ENCODE measurements around the gene CACNA2D1.
"Not testable (repeated sequence)": the region's sequence is repeated elsewhere in the genome, so short reads cannot be mapped to it uniquely, and the experiment has no call there.

The CACNA2D1 gene

DNA sequence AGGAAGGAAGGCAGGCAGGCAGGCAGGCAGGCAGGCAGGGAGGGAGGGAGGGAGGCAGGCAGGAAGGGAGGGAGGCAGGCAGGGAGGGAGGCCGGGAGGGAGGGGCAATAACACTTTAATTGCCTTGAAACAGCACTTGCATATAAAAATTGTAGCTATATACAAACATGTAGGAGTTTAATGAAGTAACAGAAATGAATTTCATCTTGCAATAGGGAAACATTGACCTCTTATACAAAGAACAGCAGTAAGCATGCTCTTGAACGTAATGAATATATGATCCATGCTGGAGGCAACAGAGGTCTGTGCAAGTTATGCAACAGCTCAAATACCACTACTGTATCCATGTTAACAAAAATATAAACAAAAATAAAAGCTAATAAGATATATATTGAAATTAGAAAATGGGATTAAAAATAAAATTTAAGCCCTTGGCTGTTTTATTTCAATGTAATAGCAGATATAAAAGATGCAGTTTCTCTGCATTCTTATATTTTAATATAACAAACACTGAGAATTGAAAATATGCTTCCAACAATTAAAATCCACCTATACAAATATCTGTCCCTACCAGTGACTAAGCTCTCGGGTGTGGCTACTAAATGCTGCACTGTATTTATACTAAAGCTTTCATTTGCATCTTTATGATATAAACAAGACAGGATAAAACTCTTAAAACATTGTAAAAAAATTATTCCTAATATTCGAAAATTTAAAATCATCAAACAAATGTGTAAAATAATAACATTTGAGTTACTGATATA is 50.3 kb downstream of the CACNA2D1 start:
- DNase-seq (ENCODE audit: low read depth), result no peak

DNA sequence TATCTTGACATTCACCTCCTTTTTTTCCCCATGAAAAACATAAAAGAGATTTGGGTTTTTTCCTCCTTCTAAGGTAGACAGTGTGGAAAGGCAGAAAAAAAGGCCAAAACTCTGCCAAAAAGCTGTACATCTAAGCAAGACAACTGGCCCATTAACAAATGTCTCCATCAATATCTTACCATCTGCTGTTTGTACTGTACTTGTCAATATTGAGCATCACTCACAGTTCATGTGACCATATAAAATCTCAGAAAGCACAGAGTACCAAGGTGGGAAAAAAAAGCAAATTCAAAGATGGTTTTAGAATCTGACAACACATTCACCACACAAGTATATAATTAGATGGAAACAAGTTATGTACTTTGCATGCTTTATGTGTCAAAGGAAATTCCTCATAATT is 52.6 kb downstream of the CACNA2D1 start:
- DNase-seq (ENCODE audit: low read depth), result no peak

DNA sequence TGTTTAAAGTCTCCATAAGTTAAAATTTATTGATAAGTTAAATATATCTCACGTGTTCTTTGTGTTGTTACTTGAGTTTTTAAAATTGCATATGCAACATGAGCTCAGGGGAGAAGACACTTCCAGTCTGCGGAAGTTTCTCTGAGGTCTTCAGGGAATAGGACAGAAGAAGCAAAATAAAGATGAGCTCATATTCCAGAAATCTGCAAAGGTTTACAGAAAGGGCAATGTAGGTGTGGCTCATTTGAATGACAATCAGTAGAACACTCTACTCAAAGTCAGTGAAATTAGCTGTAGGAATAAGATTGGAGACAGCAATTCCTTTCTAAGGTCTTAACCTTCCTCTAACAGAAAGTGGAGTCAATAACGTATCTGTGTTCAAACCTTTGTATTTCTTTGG is 53.7 kb downstream of the CACNA2D1 start:
- no peak for DNase-seq (ENCODE audit: low read depth)

DNA sequence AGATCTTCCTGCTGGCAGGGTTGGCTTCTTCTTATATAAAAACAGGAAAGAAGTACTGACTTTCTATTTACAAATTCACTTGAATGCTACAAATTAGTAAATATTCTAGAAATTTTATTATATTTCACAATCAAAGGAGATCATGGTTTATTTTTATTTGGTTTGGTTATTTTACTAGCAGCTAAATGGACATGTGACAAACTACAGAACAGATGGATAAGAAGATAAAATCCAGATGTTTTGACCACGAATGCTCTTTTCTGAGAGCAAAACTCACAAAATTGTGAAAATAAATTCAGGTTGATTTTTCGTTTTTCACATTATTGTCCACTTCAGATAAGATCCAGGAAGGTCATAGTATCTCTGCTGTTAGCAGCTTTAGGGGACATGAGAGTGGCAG is 55.4 kb downstream of the CACNA2D1 start:
- no peak for DNase-seq (ENCODE audit: low read depth)

DNA sequence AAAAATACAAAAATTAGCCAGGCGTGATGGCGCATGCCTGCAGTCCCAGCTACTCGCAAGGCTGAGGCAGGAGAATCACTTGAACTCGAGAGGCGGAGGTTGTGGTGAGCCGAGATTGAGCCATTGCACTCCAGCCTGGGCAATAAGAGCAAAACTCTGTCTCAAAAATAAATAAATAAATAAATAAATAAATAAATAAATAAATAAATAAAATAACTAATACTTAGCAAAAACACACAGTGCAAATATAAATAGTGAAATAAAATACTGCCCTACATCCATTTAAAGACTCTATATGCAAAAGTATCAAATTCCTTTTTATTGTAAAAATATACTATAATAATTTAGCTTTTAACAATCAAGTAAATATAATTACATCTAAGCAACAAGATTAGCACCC is 57.0 kb downstream of the CACNA2D1 start:
- DNase-seq (ENCODE audit: low read depth), result not testable (repeated sequence)

DNA sequence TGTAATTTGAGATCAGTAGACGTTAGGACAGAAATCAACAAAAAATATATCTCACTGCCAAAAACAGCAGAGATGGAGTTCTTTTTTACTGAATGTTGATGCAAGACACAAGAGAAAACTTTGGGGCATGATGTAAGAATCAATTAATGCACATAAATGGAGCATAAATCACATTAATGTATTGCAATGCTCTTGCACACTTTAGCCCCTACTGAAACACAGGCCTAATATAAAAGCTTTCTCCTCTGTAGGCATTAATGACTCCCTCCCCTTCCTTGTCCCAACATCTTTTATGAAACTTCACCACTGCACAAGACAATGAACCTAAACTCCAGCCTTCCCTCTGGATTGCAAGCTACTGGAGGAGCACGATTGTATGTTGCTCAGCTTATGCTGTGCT is 58.8 kb downstream of the CACNA2D1 start:
- DNase-seq (ENCODE audit: low read depth), result no peak

DNA sequence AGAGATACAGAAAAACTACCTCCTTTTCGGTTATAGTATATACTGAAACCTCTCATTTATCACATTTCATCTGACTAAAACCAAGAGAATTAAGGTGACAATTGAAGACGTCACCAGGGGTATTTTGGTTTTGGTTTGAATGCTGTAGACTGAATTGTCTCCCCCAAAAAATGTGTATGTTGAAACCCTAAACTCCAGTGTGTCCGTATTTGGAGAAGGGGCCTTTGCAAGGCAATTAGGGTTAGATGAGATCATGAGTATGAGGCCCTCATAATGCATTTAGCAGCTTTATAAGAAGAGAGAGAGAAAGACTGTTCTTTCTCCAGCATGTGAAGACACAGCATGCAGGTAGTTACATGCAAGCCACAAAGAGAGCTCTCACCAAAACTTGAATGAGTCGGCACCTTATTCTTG is 59.5 kb downstream of the CACNA2D1 start:
- no peak for DNase-seq (ENCODE audit: low read depth)

DNA sequence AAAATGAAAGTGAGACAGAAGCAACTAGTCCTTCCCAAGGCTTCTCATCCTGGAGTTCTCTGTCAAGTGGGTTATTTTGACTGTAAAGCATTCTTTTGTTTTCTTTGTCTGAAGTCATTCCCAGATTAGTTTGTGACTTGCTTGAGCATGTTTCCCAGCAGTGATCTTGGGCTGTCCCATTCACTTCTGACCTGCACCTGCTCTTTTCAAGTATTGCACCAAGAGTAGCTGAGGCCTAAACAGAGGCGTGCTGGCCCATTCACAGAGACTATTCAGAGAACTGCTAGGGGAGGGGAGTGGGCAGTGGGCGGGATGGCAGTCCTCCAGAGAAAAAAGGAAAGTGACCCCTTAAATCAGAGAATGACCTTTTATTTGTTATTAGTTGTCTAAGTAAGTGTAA is 61.3 kb downstream of the CACNA2D1 start:
- DNase-seq (ENCODE audit: low read depth), result no peak

DNA sequence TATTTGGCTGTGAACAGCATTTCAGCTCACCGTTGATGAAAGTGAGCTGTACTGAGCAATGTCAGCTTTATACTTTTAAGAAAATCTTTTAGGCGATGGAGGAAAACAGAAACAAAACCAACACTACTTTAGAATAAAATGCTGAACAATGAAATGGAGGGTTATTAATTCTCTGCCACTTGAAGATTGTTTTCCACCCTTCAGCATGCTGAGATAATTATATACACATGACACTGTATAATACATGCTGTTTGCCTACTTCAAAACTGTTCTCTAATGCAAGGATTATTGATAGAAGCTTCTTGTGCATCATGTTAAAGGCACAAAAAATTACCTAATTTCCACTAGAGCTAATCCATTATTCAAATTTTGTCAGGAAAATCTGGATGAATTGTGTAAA is 66.8 kb downstream of the CACNA2D1 start:
- DNase-seq (ENCODE audit: low read depth), result no peak

DNA sequence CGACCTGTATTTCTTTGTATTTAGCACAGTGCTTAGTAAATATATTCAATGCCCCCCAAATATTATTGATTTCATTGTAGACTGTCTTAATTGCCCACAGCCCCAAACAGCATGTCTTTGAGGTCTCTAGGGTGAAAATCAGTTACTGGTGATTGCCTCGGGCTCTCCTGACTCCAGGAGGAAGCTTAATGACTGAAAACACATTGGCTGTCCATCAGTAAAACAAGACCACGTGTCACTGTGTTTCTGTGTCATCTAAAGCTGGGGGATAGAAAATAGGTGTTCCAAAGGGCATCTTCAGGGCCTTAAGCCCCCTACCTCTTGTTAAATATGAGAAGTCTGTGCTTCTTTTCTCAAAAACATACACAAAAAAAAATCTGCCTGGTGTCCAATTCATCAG is 67.9 kb downstream of the CACNA2D1 start:
- no peak for DNase-seq (ENCODE audit: low read depth)

DNA sequence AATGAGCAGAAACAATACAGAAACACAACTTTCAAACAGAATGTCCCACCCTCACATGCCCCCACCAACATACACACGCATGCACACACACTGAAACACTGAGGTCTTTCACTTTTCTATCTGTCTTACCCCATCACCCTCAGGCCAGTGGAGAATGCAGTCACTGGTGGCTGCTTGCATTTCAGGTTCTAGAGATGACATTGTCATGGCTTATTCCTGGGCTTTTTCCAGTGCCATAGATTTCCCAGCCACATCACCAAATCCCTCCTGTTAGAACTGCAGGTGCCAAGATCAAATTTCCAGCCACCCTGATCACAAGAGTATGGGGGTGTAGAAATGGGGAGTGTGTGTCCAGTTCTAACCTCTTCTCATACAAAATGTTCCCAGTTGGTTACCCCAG is 68.4 kb downstream of the CACNA2D1 start:
- DNase-seq (ENCODE audit: low read depth), result no peak

DNA sequence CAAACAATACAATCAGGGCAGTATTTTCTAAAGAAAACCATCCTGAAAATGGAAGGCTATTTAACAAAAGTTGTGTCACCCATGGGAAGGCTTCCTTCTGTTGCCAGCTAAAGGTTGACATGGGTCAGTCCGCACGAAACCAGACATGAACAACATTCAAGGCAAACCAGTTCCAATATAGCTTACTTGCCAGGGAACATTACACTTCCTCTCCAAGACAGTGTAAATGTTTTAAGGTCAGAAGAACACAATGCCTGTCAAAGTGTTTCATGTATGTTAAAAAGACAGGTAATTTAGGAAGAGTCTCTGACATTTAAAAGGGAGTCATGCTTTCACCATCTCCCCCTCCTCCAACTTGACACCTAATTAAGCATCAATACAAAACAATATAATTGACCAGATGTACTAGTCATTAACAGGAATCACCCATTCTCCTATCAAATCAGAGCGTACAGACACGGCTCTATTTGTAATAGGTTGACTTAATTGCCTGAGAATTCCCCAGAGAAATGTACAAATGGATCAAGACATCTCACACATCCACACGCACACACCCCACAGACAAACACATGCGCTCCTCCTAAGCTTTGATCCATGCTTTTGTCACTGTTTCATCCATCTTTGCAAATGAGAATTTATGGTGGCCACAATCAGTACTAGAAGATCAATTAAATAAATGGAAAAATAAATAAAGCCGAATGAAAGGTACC is 69.5 kb downstream of the CACNA2D1 start:
- DNase-seq (ENCODE audit: low read depth), result no peak

DNA sequence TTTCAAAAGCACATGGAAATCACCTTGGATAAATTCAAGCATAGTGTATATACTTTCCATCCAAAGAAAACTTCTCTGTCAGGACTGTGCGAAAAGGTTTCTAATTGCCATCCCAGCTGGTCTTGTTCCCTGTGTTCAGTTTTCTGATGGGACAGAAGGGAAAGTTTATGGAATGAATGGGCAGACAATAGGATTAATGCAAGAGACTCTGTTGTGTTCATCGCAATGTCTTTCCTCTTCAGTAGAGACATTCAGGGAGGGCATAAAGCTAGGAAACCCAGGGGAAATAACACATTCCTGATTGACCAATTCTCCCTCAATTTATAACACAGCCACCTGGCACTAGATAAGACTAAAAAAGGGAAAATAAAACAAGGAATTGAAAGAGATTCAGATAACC is 78.9 kb downstream of the CACNA2D1 start:
- no peak for DNase-seq (ENCODE audit: low read depth)

DNA sequence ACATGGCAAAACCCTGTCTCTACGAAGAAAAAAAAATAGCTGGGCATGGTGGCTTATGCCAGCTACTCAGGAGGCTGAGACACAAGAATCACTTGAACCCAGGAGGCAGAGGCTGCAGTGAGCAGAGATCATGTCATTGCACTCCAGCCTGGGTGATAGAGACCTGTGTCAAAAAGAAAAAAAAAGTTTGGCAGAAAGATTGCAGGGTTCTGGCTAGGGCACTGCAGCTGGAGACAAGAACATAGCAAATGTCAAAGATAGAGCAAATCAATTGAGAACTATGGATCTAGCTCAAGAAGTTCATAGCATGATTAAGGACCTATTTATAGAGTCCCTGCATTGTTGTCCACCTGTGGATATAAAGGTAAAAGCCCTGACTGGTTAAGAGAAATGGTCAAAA is 79.5 kb downstream of the CACNA2D1 start:
- no peak for DNase-seq (ENCODE audit: low read depth)

DNA sequence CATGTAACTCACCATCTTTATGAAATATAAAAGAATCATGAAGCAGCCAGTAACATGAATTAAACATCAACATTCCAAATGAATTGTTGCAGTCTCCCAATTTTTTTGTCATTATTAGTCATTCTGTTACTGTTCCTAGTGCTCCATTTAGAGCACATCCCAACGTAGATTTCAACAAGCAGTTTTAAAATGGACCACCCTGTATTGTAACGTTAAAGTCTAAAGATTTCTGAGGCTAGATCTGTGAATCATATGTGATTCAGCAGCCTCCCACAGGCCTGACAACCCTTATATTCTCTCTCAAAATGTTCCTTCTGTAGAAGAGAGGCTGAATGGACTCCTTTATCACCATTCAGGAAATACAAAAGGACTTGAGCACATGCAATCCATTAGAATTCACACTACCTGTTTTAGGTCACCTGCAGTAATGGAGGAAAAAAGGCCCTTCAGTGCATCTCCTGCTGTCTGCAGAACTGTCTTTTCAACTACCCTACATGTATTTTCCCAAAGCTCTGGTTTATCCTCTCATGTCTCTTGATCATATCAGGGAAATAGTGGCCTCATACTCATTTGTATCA is 81.4 kb downstream of the CACNA2D1 start:
- no peak for DNase-seq (ENCODE audit: low read depth)

DNA sequence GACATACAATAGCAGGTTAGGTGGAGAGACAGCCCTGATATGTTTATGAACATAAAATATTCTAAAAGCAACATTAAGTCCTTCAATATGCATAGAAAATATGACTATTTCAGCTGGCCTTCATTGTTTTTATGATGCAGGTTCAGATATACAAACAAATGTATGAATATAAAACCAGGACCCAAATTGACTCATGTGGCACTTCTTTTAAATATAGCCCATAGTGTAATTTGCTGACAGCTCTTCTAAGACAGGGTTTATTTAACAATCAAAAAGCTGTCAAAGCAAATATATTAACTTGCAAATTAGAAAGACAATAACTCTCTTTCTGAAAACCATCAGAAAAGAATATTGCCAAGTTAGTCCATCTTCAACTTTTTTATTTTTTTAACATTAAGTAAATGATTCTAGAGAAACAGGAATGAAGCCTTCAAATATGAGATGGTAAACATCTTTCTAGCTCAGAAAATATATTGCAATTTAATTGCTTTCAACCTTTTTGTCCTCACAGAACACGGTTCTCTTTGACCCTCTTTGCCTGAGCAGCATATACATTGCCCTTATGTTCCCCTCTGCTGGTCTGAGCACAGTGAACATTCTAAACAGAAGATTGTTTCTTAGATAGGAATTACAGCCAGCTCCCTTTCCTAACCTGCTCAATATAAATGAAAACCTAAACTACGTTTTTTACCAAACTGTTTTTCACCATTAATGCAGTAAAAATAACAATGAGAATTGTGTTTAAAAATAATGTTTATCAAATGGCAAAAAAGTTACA is 82.8 kb downstream of the CACNA2D1 start:
- no peak for DNase-seq (ENCODE audit: low read depth)

DNA sequence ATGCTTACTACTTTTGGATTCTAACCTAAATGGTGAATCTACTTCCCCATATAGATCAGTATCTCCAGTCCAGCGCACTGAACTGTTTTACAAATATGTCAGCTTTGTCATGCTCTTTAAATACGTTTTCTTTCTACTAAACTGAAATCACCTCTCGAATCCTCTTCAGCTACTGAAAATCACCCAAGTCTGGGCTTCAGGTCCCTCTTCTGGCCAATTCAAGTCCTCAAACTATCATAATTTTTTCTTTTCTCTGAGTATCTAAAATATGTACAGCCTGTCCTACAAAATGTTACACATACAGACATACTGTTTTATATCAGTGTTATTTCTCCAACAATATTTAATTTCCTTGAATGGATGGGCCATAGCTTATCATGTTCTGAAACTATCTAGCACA is 84.2 kb downstream of the CACNA2D1 start:
- DNase-seq (ENCODE audit: low read depth), result no peak

DNA sequence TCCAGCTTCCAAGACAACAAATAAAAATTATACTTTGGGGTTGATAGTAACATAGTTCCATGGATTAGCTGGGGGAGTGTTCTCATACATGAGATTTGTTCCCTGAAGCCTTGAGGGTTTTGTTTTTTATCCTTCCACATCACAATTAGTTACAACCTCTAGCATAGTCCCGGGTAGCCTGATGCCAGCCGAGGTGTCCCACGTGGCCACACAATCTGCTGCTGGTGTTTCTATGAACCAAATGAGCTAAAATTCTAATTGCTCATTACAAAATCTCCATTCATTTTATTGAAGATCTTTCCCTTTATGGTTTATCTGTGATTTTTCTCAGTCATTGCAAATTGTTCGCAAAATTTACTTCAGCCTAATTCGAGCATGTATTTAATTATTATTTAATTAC is 84.7 kb downstream of the CACNA2D1 start:
- no peak for DNase-seq (ENCODE audit: low read depth)

DNA sequence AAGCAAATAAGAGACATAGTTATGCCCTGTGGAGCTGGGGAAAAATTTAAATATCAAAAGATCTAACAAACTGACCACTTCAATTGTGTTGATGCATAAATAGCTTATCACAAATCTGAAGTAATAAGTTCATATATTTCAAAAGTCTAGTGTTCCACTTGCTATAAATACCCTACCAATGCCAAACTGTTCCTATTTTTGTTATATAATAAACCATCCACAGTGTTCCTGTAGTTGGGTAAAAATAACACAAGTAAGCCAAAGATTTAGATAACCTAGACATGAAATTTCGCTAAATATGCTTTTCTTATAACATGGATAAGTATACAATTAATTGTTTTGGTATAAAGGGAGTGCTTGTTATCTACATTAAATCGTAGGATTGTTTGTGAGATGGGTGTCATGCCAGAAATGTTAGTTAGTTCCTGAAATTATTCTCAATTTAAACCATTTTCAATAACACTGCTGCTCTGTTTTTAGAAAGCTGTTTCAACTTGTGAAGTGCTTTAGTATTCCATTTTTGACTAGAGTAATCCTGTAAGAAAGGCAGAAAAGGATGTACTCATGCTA is 85.5 kb downstream of the CACNA2D1 start:
- DNase-seq (ENCODE audit: low read depth), result no peak

DNA sequence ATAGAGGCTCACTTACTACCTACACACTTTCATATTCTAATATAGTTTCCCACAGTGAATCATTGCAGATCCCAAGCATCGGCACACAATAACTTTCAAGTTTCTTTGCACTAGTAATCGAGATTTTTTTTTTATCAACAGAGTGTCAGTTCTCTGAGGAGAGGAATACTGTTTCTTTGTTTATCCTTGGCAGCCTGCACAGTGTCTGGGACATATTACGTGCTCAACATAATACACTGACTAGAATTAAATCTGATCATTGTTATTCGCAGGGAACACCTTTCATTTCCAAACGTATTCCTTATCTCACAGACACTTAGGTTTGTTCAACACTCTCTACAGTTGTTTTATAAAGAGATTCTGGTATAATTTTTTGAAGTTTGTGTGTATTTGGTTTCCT is 95.3 kb downstream of the CACNA2D1 start:
- no peak for DNase-seq (ENCODE audit: low read depth)

DNA sequence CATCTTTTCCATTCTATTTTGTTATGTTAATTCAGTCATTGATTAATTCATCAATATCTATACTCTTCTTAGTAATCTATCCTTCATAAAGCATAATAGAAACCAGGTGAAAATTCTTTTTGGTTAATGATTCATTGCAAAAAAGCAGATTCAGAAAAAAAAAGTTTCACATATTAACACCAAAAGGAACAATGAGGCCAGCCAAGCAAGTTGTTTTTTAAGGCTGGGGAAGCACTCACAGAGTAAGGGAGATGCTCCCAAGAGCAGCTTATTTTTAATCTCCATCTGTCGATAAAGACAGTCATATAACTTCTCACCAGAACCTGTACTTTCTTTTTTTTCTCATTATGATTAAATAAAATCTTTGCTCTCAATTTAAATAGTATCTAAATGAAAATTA is 95.8 kb downstream of the CACNA2D1 start:
- DNase-seq (ENCODE audit: low read depth), result no peak

DNA sequence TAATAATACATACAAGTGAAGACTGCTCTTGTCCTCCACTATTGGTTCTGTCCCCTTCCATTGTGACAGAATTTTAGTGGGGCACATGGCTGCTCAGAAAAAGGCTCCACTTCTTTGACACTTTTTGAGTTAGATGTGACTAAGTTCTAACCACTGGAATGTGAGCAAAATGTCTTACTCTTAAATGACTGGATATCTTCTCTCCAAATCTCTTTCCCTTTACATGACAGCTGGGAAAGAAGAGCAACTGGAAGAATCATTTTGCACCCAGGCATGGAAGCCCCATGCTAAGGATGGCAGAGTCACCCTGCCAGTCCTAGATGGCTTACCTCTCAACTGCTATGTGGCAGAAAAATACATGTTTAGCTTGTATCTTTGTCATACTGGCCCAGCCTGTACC is 97.7 kb downstream of the CACNA2D1 start:
- no peak for DNase-seq (ENCODE audit: low read depth)

Measured in T follicular helper cell (primary cell).